ENCODE measurements around the gene NCEH1. TPM values are rescaled to one million over a fixed set of nuclear protein-coding genes. Genes with fewer than 3 reads are reported as not detected.

Gene NCEH1
- total RNA-seq, 1 experiment from 2014 or later, result 11.5 TPM

GRCh38 chr3:172640751-172641150, 70.1 kb downstream of the NCEH1 start:
- ChIA-PET POLR2A (no interaction called here), CTCF (no interaction called here), RAD21 (ENCODE audit: low non-redundant PET in 1 of 2, low total read pairs in 2 of 2, uncharacterized antibody in 2 of 2, unreplicated experiment in 2 of 2) (no interaction called here)
- Histone ChIP-seq H3K79me2 (ENCODE audit: insufficient read depth, low read length) (no peaks in the 10 kb centered on the region), H3K4me3 (replicated peaks in 1 of 2; ENCODE audit: low read depth in 1 of 2, low read length in 2 of 2) (no peak overlapping the region), H3K4me2 (ENCODE audit: low read length) (no peak overlapping the region), H3K36me3 (ENCODE audit: control insufficient read depth in 1 of 2, insufficient read depth in 2 of 2, low read length in 2 of 2) (no peaks in the 10 kb centered on the region), H3K9me2 (ENCODE audit: insufficient read depth) (no peaks in the 10 kb centered on the region), H3K27ac (ENCODE audit: low read depth, low read length) (no peak overlapping the region), H3K9ac (ENCODE audit: low read length) (no peak overlapping the region), H4K20me1 (ENCODE audit: insufficient read depth) (no peaks in the 10 kb centered on the region), H3K4me1 (ENCODE audit: control insufficient read depth in 1 of 2, insufficient read depth in 2 of 2, low read length in 2 of 2) (peaks cover under 1 to 7% of the 10 kb centered on the region in 2 experiments; a peak in 3 of 4 replicates), H2AFZ (ENCODE audit: low read depth, low read length, poor library complexity, severe bottlenecking) (no peak overlapping the region), H3K27me3 (ENCODE audit: insufficient read depth, low read length) (no peaks in the 10 kb centered on the region), H3K9me3 (ENCODE audit: control insufficient read depth in 1 of 2, insufficient read depth in 1 of 2, low read depth in 1 of 2, low read length in 2 of 2) (no peaks in the 10 kb centered on the region)
- BruUV-seq (replicated peaks), result no TSS peak
- TF ChIP-seq JUND (IDR thresholded peaks at IDR 0.05), result no peak
- TF ChIP-seq SP1 (IDR thresholded peaks at IDR 0.05; ENCODE audit: low read depth), result no peak
- no peak for TF ChIP-seq SRF (IDR thresholded peaks at IDR 0.05; ENCODE audit: low read depth)
- no peak for TF ChIP-seq REST (IDR thresholded peaks at IDR 0.05; ENCODE audit: low read depth)
- no peak for TF ChIP-seq RAD21 (IDR thresholded peaks at IDR 0.05; ENCODE audit: low read depth)
- TF ChIP-seq TCF7L2 (IDR thresholded peaks at IDR 0.05; ENCODE audit: borderline replicate concordance, extremely low read depth, insufficient read depth, insufficient read length), result no peak
- intact Hi-C loops (cut with micrococcal nuclease), result no loop called here
- DNase-seq (ENCODE audit: low read depth, low spot score) (no peak), ATAC-seq (no peak)

- intact Hi-C loops (cut with micrococcal nuclease), result no loop called here
- ATAC-seq (peak; percentile 69), DNase-seq (ENCODE audit: low read depth, low spot score) (peak; percentile 22)
- H3K9ac ChIP-seq (ENCODE audit: low read length), result no peak overlapping the region
- H2AFZ ChIP-seq (ENCODE audit: low read depth, low read length, poor library complexity, severe bottlenecking), result no peak overlapping the region
- H3K36me3 ChIP-seq (ENCODE audit: control insufficient read depth in 1 of 2, insufficient read depth in 2 of 2, low read length in 2 of 2), result no peaks in the 10 kb centered on the region; a peak in 1 of 4 replicates
- peak overlapping the region; percentile 41 for H3K4me2 ChIP-seq (ENCODE audit: low read length)
- H3K79me2 ChIP-seq (ENCODE audit: insufficient read depth, low read length), result no peaks in the 10 kb centered on the region
- no peaks in the 10 kb centered on the region for H3K9me2 ChIP-seq (ENCODE audit: insufficient read depth)
- H3K4me3 ChIP-seq (replicated peaks in 1 of 2; ENCODE audit: low read depth in 1 of 2, low read length in 2 of 2), result no peak overlapping the region
- CTCF ChIA-PET, result interaction anchor here (1.0 kb wide), 2 partner anchors 31 to 37 kb away, joined by 3 read pairs; no protein-coding TSS in a partner anchor
- peaks cover 3 to 9% of the 10 kb centered on the region in 2 experiments; a peak in 3 of 4 replicates for H3K4me1 ChIP-seq (ENCODE audit: control insufficient read depth in 1 of 2, insufficient read depth in 2 of 2, low read length in 2 of 2)
- RAD21 ChIA-PET (ENCODE audit: low non-redundant PET in 1 of 2, low total read pairs in 2 of 2, uncharacterized antibody in 2 of 2, unreplicated experiment in 2 of 2), result no interaction called here
- no peaks in the 10 kb centered on the region for H3K27me3 ChIP-seq (ENCODE audit: insufficient read depth, low read length)
- POLR2A ChIA-PET, result no interaction called here
- no peak overlapping the region for H3K27ac ChIP-seq (ENCODE audit: low read depth, low read length)
- BruUV-seq (replicated peaks), result no TSS peak
- H3K9me3 ChIP-seq (ENCODE audit: control insufficient read depth in 1 of 2, insufficient read depth in 1 of 2, low read depth in 1 of 2, low read length in 2 of 2), result no peaks in the 10 kb centered on the region
- no peaks in the 10 kb centered on the region for H4K20me1 ChIP-seq (ENCODE audit: insufficient read depth)
- no peak for TF ChIP-seq REST (IDR thresholded peaks at IDR 0.05; ENCODE audit: low read depth)
- no peak for TF ChIP-seq EZH2 (IDR thresholded peaks at IDR 0.05)
- TF ChIP-seq SP1 (IDR thresholded peaks at IDR 0.05; ENCODE audit: low read depth), result peak; percentile 48
- no peak for TF ChIP-seq EGR1 (IDR thresholded peaks at IDR 0.05; ENCODE audit: low read depth)
- peak; percentile 65; the same call in 1 of the 2 replicates for TF ChIP-seq CBX3 (IDR thresholded peaks at IDR 0.05; ENCODE audit: low read depth)
- TF ChIP-seq ZBTB33 (IDR thresholded peaks at IDR 0.05; ENCODE audit: extremely low read depth, insufficient replicate concordance, low read length), result no peak
- TF ChIP-seq FOSL1 (IDR thresholded peaks at IDR 0.05; ENCODE audit: low read depth), result peak; percentile 65
- TF ChIP-seq JUND (IDR thresholded peaks at IDR 0.05), result peak; percentile 64; the same call in 1 of the 2 replicates
These were observed 75.3 kb downstream of the NCEH1 start for GRCh38 chr3:172635588-172635987.

All from HCT116 (cell line).